ENCODE results near the gene CABLES1.
"Not testable (repeated sequence)": the region's sequence is repeated elsewhere in the genome, so short reads cannot be mapped to it uniquely, and the experiment has no call there.

- not testable (repeated sequence) for TF ChIP-seq CTCF (IDR thresholded peaks at IDR 0.05); POLR2AphosphoS5 (IDR thresholded peaks at IDR 0.05; ENCODE audit: low read depth, low read length); REST (IDR thresholded peaks at IDR 0.05; ENCODE audit: insufficient read depth in 1 of 2, low read depth in 2 of 2, low read length in 1 of 2); TCF7L2 (IDR thresholded peaks at IDR 0.05; ENCODE audit: low read depth, low read length)
These were observed 133.8 kb downstream of the CABLES1 start for GRCh38 chr18:23269068-23269467.

Measured in Panc1 (cell line).